Panc1 (cell line): Measurements from ENCODE around the gene PIK3CD.

Experiments used
- POLR2AphosphoS5 ChIP-seq: IDR thresholded peaks from 2 replicates; pipeline ENCODE4 v1.6.1; 2012; ENCODE audit warnings: mild to moderate bottlenecking, low read depth, low read length, moderate library complexity
- TF ChIP-seq, protein P1 (sequence below), 2 experiments: IDR thresholded peaks; 2 replicates each; pipeline ENCODE4 v1.6.1; 2011 to 2012; ENCODE audit warnings: low read depth in 2 of 2, control low read depth in 1 of 2, low read length in 1 of 2, mild to moderate bottlenecking in 1 of 2, moderate library complexity in 1 of 2; ENCODE audit not compliant: insufficient read depth in 1 of 2
- TF ChIP-seq, protein P2 (sequence below): fragments of 450-650 bp; IDR thresholded peaks from 2 replicates; pipeline ENCODE4 v1.5.1; 2017; ENCODE audit warnings: mild to moderate bottlenecking

DNA sequence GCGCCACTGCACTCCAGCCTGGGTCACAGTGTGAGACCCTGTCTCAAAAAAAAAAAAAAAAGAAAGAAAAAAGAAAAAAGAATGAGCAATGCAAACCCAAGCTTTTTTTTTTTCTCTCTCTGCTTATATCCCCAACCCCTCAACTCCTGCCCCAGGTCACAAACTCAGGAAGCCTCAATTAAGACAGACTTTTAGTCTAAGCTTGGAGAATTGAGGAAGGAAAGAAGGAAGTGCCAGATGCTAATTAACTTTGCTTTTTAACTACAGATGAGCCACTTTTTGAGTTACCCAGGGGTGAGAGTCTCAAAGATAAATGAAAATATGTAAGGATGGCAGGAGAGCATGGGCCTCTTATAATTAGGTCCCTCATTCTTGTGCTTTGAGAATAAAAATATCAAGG is 33.3 kb downstream of the PIK3CD start:
- TF ChIP-seq, protein P1, sequence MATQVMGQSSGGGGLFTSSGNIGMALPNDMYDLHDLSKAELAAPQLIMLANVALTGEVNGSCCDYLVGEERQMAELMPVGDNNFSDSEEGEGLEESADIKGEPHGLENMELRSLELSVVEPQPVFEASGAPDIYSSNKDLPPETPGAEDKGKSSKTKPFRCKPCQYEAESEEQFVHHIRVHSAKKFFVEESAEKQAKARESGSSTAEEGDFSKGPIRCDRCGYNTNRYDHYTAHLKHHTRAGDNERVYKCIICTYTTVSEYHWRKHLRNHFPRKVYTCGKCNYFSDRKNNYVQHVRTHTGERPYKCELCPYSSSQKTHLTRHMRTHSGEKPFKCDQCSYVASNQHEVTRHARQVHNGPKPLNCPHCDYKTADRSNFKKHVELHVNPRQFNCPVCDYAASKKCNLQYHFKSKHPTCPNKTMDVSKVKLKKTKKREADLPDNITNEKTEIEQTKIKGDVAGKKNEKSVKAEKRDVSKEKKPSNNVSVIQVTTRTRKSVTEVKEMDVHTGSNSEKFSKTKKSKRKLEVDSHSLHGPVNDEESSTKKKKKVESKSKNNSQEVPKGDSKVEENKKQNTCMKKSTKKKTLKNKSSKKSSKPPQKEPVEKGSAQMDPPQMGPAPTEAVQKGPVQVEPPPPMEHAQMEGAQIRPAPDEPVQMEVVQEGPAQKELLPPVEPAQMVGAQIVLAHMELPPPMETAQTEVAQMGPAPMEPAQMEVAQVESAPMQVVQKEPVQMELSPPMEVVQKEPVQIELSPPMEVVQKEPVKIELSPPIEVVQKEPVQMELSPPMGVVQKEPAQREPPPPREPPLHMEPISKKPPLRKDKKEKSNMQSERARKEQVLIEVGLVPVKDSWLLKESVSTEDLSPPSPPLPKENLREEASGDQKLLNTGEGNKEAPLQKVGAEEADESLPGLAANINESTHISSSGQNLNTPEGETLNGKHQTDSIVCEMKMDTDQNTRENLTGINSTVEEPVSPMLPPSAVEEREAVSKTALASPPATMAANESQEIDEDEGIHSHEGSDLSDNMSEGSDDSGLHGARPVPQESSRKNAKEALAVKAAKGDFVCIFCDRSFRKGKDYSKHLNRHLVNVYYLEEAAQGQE (IDR thresholded peaks at IDR 0.05; ENCODE audit: insufficient read depth in 1 of 2, low read depth in 2 of 2, low read length in 1 of 2): no peak
- TF ChIP-seq, protein P2, sequence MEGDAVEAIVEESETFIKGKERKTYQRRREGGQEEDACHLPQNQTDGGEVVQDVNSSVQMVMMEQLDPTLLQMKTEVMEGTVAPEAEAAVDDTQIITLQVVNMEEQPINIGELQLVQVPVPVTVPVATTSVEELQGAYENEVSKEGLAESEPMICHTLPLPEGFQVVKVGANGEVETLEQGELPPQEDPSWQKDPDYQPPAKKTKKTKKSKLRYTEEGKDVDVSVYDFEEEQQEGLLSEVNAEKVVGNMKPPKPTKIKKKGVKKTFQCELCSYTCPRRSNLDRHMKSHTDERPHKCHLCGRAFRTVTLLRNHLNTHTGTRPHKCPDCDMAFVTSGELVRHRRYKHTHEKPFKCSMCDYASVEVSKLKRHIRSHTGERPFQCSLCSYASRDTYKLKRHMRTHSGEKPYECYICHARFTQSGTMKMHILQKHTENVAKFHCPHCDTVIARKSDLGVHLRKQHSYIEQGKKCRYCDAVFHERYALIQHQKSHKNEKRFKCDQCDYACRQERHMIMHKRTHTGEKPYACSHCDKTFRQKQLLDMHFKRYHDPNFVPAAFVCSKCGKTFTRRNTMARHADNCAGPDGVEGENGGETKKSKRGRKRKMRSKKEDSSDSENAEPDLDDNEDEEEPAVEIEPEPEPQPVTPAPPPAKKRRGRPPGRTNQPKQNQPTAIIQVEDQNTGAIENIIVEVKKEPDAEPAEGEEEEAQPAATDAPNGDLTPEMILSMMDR: no peak
- no peak for TF ChIP-seq POLR2AphosphoS5
